Esophagus squamous epithelium (tissue), 4 donors: Measurements from ENCODE around the gene ZCCHC3.

Experiments used
- CTCF ChIP-seq, 6 experiments: fragments of 450-650 bp in 4 of 6; fragments of 200-600 bp in 2 of 6; sonication (generic) in 2 of 6; IDR thresholded peaks; one replicate each; pipeline ENCODE4 v1.5.1; 2016 to 2019; ENCODE audit warnings: antibody characterized with exemption in 6 of 6, mild to moderate bottlenecking in 4 of 6, moderate library complexity in 4 of 6
- POLR2A ChIP-seq, 4 donors: fragments of 450-650 bp; IDR thresholded peaks; one replicate each; pipeline ENCODE4 v1.6.1; 2017; ENCODE audit warnings: antibody characterized with exemption in 4 of 4, mild to moderate bottlenecking in 4 of 4, moderate library complexity in 3 of 4

DNA sequence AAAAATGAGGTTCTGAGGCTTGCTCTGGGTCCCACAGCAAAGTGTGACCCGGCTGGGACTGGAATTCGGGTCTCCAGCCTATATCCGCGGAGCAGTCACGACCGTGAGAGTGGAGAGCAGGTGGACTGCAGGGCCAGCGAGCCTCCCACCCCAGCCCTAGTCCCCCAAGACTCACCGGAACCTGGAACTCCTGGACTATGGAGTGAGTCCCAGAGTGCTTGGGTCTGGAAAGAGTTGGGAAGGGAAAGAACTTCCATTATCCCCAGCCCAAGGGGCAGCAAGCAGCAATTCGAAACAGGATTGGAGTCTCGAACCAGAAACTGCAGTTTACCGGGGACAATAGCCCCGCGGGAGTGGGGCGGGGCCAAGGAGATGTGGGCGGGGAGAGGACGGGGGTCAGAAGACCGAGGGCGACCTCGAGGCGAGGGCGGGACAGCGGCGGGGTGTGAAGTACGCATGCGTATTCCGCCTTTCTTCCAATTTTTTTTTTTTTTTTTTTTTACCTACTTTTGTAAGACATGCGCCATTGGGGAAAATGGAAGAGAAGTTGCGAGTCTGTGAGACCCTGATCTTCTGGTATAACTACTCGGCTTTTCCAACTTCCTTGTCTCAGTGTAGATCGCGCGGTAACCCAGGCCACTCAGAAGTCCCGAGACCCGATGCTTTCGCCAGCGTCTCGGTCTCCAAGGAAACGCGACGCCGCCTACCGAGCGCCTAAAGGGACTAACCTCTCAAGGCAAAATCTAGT lies 7.1 kb upstream of the ZCCHC3 start, which contains the start of gene C20orf96:
- TF ChIP-seq POLR2A (IDR thresholded peaks at IDR 0.05) (no peak), CTCF (IDR thresholded peaks at IDR 0.05) (peak in 4 of 6 experiments; percentile 45 to 55 (median 50))
